K562 (cell line): ENCODE data around the gene KCNT1. TPM values are rescaled to one million over a fixed set of nuclear protein-coding genes. Genes with fewer than 3 reads are reported as not detected.

Source experiments
- CREBBP ChIP-seq: IDR thresholded peaks from one replicate; pipeline ENCODE4 v1.6.1; 2012; ENCODE audit warnings: low read depth, mild to moderate bottlenecking, control low read depth, inconsistent platforms, low read length
- DDX20 ChIP-seq: fragments of 450-650 bp; IDR thresholded peaks from 2 replicates; pipeline ENCODE4 v1.6.1; 2016; ENCODE audit warnings: missing genetic modification characterization, low read depth, mild to moderate bottlenecking, missing compliant biosample characterization, moderate library complexity
- ELF2 ChIP-seq: fragments of 250-450 bp; sonication (Bioruptor Pico); IDR thresholded peaks from 2 replicates; pipeline ENCODE4 v1.5.0; 2021; ENCODE audit warnings: mild to moderate bottlenecking
- GATA2 ChIP-seq: sonication (generic); formaldehyde crosslinking; IDR thresholded peaks from 2 replicates; pipeline ENCODE4 v1.4.0; 2020; ENCODE audit warnings: mild to moderate bottlenecking, missing genetic modification reagents
- HNRNPLL ChIP-seq: fragments of 200-400 bp; formaldehyde crosslinking; IDR thresholded peaks from 2 replicates; pipeline ENCODE4 v1.6.1; 2017; ENCODE audit warnings: low read length, low read depth, mild to moderate bottlenecking; ENCODE audit not compliant: poor library complexity, severe bottlenecking
- IRF2 ChIP-seq: sonication (generic); formaldehyde crosslinking; IDR thresholded peaks from 2 replicates; pipeline ENCODE4 v1.8.1; 2022; ENCODE audit warnings: mild to moderate bottlenecking, missing genetic modification reagents
- KAT8 ChIP-seq: fragments of 450-650 bp; IDR thresholded peaks from 2 replicates; pipeline ENCODE4 v1.6.1; 2016; ENCODE audit warnings: low read depth, mild to moderate bottlenecking
- NCOA1 ChIP-seq: fragments of 450-650 bp; IDR thresholded peaks from 2 replicates; pipeline ENCODE4 v1.6.1; 2016; ENCODE audit warnings: low read depth
- RAD21 ChIP-seq, 2 experiments: fragments of 250-450 bp in 1 of 2; fragments of 450-650 bp in 1 of 2; sonication (Bioruptor Pico) in 1 of 2; formaldehyde crosslinking in 1 of 2; IDR thresholded peaks in 1 of 2; conservative IDR thresholded peaks in 1 of 2; 2 replicates each; pipeline versions ENCODE4 v1.4.0 to v1.8.0; 2020 to 2022; ENCODE audit warnings: mild to moderate bottlenecking in 2 of 2, moderate library complexity in 1 of 2
- RB1 ChIP-seq: fragments of 450-650 bp; IDR thresholded peaks from 2 replicates; pipeline ENCODE4 v1.6.1; 2017; ENCODE audit warnings: low read depth, mild to moderate bottlenecking
- RFX1 ChIP-seq: fragments of 450-650 bp; IDR thresholded peaks from 2 replicates; pipeline ENCODE4 v1.6.1; 2016; ENCODE audit warnings: mild to moderate bottlenecking, moderate library complexity
- TAF9B ChIP-seq: fragments of 450-650 bp; IDR thresholded peaks from 2 replicates; pipeline ENCODE4 v1.6.1; 2018; ENCODE audit warnings: mild to moderate bottlenecking; ENCODE audit not compliant: partially characterized antibody
- ZNF12 ChIP-seq: sonication (generic); formaldehyde crosslinking; IDR thresholded peaks from 2 replicates; pipeline ENCODE4 v1.4.0; 2020; ENCODE audit warnings: mild to moderate bottlenecking, missing genetic modification reagents
- ZNF165 ChIP-seq: fragments of 250-450 bp; sonication (Bioruptor Pico); IDR thresholded peaks from 2 replicates; pipeline ENCODE4 v1.4.0; 2020; ENCODE audit warnings: borderline replicate concordance
- ZNF444 ChIP-seq: fragments of 250-450 bp; sonication (Bioruptor Pico); IDR thresholded peaks from 2 replicates; pipeline ENCODE4 v1.4.0; 2020; ENCODE audit warnings: mild to moderate bottlenecking, moderate library complexity
- ZNF57 ChIP-seq: fragments of 450-650 bp; formaldehyde crosslinking; IDR thresholded peaks from 2 replicates; pipeline ENCODE4 v1.4.0; 2020; ENCODE audit warnings: mild to moderate bottlenecking, moderate library complexity
- ZNF717 ChIP-seq: fragments of 250-450 bp; sonication (Bioruptor Pico); IDR thresholded peaks from 2 replicates; pipeline ENCODE4 v1.5.0; 2021
- polyA plus RNA-seq, 8 experiments: library from polyadenylated mRNA; depleted of rRNA in 4 of 8; stranded (reverse) in 5 of 8; unstranded in 3 of 8; fragments of >200 nt; fragmentation: Nextera tagmentation in 2 of 8; fragmentation: Illumina TruSeq in 1 of 8; extraction: Ambion mirVana in 2 of 8; extraction: Trizol in 1 of 8; gene quantifications; 2 replicates each; pipeline versions ENCODE4 v1.2.1 to v1.2.3, GENCODE V29; 2011 to 2014; ENCODE audit warnings: inconsistent platforms in 1 of 8, missing spikeins in 1 of 8
- total RNA-seq, 7 experiments: library from RNA; depleted of rRNA in 6 of 7; stranded (reverse); fragments of >200 nt in 6 of 7; fragmentation: Illumina TruSeq in 2 of 7; extraction: Trizol in 2 of 7; gene quantifications; 2 replicates each; pipeline versions ENCODE4 v1.2.1 to v1.2.3, GENCODE V29; 2011 to 2021; ENCODE audit warnings: low replicate concordance in 1 of 7
- TF ChIP-seq, protein P1 (sequence below), 2 experiments: fragments of 450-650 bp; formaldehyde crosslinking in 1 of 2; IDR thresholded peaks; 2 replicates each; pipeline versions ENCODE4 v1.4.0 to v1.6.1; 2014 to 2020; ENCODE audit warnings: mild to moderate bottlenecking in 2 of 2, borderline replicate concordance in 1 of 2, low read depth in 1 of 2
- TF ChIP-seq, protein P2 (sequence below): sonication (generic); formaldehyde crosslinking; IDR thresholded peaks from 2 replicates; pipeline ENCODE4 v1.9.0; 2022; ENCODE audit warnings: mild to moderate bottlenecking, missing genetic modification reagents
- TF ChIP-seq, protein P3 (sequence below): fragments of 250-450 bp; sonication (Bioruptor Pico); IDR thresholded peaks from 2 replicates; pipeline ENCODE4 v1.9.0; 2021; ENCODE audit warnings: mild to moderate bottlenecking

KCNT1 gene
- total and polyA plus RNA-seq, 9 of the 15 experiments (the other 6 are each of a cell fraction or from before 2014, with no cell fraction given): 0.05 TPM; not detected in 8

DNA sequence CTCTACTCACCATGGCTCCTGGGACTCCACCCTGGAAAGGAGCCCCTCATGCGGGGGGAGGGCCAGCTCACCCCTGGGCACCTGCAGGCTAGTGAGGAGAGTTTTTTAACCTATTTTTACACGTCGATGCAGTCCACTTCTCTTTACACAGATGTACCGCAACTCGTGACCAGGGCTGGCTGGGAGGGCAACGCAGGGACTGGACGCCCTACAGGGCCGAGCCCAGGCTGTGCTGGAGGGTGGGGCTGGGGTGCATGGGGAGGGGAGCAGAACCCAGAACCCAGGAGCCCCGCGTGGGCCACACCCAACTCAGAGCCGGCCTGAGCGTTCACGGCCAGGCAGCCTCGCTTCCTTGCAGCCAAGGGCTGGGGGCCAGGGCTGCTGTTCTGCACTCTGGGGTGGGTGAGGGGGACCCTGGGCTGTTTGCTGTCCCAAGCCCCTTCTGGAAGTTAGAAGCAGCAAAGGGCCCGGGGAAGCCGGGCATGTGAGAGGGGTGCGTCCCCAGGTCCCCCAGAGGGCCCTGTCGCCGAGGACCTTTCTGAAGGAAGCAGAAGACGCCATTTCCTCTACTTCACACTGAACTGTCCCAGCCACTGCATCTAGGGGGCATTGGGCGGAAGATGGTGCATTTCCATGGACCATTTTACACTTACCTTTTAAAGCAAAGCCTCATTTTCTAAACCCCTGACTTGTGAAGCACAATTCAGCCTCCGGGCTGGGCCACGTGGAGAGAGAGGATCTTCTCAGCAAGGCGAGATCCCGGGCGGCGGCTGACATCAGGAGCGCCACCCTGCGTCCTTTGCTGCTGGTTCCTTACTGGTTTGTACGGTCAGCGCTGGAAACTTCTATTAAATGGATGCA, 90.5 kb downstream of the KCNT1 start (continued):
- TF ChIP-seq, protein P1, sequence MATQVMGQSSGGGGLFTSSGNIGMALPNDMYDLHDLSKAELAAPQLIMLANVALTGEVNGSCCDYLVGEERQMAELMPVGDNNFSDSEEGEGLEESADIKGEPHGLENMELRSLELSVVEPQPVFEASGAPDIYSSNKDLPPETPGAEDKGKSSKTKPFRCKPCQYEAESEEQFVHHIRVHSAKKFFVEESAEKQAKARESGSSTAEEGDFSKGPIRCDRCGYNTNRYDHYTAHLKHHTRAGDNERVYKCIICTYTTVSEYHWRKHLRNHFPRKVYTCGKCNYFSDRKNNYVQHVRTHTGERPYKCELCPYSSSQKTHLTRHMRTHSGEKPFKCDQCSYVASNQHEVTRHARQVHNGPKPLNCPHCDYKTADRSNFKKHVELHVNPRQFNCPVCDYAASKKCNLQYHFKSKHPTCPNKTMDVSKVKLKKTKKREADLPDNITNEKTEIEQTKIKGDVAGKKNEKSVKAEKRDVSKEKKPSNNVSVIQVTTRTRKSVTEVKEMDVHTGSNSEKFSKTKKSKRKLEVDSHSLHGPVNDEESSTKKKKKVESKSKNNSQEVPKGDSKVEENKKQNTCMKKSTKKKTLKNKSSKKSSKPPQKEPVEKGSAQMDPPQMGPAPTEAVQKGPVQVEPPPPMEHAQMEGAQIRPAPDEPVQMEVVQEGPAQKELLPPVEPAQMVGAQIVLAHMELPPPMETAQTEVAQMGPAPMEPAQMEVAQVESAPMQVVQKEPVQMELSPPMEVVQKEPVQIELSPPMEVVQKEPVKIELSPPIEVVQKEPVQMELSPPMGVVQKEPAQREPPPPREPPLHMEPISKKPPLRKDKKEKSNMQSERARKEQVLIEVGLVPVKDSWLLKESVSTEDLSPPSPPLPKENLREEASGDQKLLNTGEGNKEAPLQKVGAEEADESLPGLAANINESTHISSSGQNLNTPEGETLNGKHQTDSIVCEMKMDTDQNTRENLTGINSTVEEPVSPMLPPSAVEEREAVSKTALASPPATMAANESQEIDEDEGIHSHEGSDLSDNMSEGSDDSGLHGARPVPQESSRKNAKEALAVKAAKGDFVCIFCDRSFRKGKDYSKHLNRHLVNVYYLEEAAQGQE (IDR thresholded peaks at IDR 0.05; ENCODE audit: borderline replicate concordance): peak; percentile 48; the same call in 1 of the 2 replicates
- TF ChIP-seq, protein P1 (CRISPR knock-in tag; IDR thresholded peaks at IDR 0.05; ENCODE audit: low read depth): no peak
- TF ChIP-seq CREBBP: no peak
- no peak for TF ChIP-seq ZNF444 (CRISPR knock-in tag)
- TF ChIP-seq IRF2 (CRISPR knock-in tag): no peak
- TF ChIP-seq RAD21 (CRISPR knock-in tag; conservative IDR thresholded peaks at IDR 0.05 in 1 of 2, IDR thresholded peaks at IDR 0.05 in 1 of 2): peak in 1 of 2 experiments; percentile 63; a peak in 2 of 4 replicates
- TF ChIP-seq ZNF12: no peak
- TF ChIP-seq KAT8: no peak
- no peak for TF ChIP-seq GATA2
- TF ChIP-seq ZNF165 (CRISPR knock-in tag): no peak
- TF ChIP-seq TAF9B: no peak
- TF ChIP-seq ZNF57 (CRISPR knock-in tag): no peak
- TF ChIP-seq, protein P2, sequence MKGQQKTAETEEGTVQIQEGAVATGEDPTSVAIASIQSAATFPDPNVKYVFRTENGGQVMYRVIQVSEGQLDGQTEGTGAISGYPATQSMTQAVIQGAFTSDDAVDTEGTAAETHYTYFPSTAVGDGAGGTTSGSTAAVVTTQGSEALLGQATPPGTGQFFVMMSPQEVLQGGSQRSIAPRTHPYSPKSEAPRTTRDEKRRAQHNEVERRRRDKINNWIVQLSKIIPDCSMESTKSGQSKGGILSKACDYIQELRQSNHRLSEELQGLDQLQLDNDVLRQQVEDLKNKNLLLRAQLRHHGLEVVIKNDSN (CRISPR knock-in tag): peak; percentile 57
- no peak for TF ChIP-seq RFX1
- no peak for TF ChIP-seq DDX20 (tag)
- no peak for TF ChIP-seq HNRNPLL
- no peak for TF ChIP-seq ZNF717 (CRISPR knock-in tag)
- TF ChIP-seq RB1: no peak
- no peak for TF ChIP-seq NCOA1
- TF ChIP-seq ELF2 (CRISPR knock-in tag): no peak
- TF ChIP-seq, protein P3, sequence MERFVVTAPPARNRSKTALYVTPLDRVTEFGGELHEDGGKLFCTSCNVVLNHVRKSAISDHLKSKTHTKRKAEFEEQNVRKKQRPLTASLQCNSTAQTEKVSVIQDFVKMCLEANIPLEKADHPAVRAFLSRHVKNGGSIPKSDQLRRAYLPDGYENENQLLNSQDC (CRISPR knock-in tag): no peak
